ENCODE measurements around the gene ARHGEF28.

Gene ARHGEF28

DNA sequence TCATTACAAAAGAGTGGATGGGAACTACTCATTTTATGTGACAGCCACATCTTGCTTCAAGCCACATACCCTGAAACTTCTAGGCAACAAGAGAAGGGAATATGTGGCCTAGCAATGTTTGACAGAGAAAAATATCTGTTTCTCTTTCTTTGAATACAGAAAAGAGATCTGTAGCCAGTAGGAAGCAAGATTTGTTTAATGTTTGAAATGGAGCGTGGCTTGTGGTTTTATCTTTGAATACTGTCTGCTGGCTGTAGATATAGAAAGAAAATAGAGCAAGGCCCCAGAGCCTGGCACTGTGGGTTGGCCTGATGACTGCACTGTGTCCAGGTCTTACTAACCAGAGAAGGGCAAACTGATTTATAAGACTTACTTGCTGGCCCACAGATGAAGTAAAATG lies 133.8 kb downstream of the ARHGEF28 start:
- no peaks in the 10 kb centered on the region for H3K27me3 ChIP-seq (ENCODE audit: control insufficient read depth, insufficient read depth, low read length)

DNA sequence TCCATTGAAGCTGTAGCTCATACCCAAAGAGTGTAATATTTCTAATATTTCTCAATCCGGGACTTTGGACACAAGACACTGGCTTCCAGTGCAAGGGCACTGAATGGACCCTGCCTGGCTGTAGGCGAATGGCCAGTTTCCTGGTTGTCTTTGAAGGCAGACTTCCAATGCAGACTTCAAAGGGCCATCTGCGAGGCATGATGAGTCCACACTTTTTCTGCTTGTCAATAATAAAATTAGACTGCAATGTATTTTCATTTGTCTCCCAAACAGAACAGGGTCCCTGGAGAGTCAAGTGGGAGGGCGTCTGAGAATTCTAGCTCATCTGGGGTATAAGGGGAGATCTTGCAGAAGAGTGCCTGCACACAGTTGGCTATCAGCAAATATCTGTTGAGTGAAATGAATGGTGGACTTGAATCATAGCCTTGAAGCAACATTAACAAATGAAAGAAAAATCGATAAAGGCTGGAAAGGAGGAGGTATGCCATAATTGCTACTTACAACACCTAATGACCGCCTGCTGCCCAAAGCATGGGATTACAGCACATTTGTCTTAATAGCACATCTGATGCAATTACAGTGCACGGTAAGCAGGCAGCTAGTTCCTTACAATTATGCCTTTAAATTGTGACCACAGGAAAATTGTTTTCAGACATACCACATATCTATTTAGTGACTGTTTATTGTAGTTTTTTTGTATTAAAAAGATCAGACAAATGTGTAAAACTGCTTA lies 137.5 kb downstream of the ARHGEF28 start:
- Histone ChIP-seq H3K27ac (ENCODE audit: low read depth, low read length) (no peak overlapping the region), H3K36me3 (ENCODE audit: control insufficient read depth, insufficient read depth, low read length) (no peaks in the 10 kb centered on the region), H3K9ac (ENCODE audit: low read length) (no peak overlapping the region)

More for the DNA sequence above, 133.8 kb downstream of the ARHGEF28 start:
- Histone ChIP-seq H3K9ac (ENCODE audit: low read length) (no peak overlapping the region), H3K9me3 (ENCODE audit: control insufficient read depth, insufficient read depth, low read depth, low read length) (no peaks in the 10 kb centered on the region), H3K4me3 (ENCODE audit: low read depth, low read length) (no peak overlapping the region), H3K36me3 (ENCODE audit: control insufficient read depth, insufficient read depth, low read length) (no peaks in the 10 kb centered on the region), H3K27ac (ENCODE audit: low read depth, low read length) (no peak overlapping the region), H3K4me1 (ENCODE audit: control insufficient read depth, insufficient read depth, low read length) (no peaks in the 10 kb centered on the region)

DNA sequence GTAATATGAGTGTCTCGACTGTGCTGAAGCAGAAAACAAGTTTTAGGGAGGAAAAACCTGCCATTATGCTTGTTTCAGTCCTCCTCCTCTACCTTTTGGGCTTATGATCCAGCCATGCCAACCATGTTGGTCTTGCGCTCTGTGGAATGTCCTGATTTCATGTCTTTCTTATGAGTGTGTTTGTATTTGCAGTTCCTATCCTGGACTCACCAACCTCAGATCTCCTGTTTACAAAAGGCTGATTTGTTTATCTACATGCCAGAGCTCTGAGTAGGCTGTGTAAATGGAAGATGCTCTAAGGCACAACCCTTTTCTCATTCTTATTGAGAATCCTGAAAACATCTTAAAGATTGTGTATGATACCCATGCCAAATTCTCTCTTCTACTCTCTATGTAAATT lies 138.6 kb downstream of the ARHGEF28 start:
- Histone ChIP-seq H3K27ac (ENCODE audit: low read depth, low read length) (no peak overlapping the region), H3K36me3 (ENCODE audit: control insufficient read depth, insufficient read depth, low read length) (no peaks in the 10 kb centered on the region), H3K4me1 (ENCODE audit: control insufficient read depth, insufficient read depth, low read length) (no peaks in the 10 kb centered on the region), H3K9me3 (ENCODE audit: control insufficient read depth, insufficient read depth, low read depth, low read length) (peaks cover 22% of the 10 kb centered on the region), H3K27me3 (ENCODE audit: control insufficient read depth, insufficient read depth, low read length) (no peaks in the 10 kb centered on the region), H3K9ac (ENCODE audit: low read length) (no peak overlapping the region), H3K4me3 (ENCODE audit: low read depth, low read length) (no peak overlapping the region)

More for the DNA sequence above, 137.5 kb downstream of the ARHGEF28 start:
- Histone ChIP-seq H3K9me3 (ENCODE audit: control insufficient read depth, insufficient read depth, low read depth, low read length) (peaks cover 16% of the 10 kb centered on the region), H3K27me3 (ENCODE audit: control insufficient read depth, insufficient read depth, low read length) (no peaks in the 10 kb centered on the region), H3K4me3 (ENCODE audit: low read depth, low read length) (no peak overlapping the region), H3K4me1 (ENCODE audit: control insufficient read depth, insufficient read depth, low read length) (no peaks in the 10 kb centered on the region)

DNA sequence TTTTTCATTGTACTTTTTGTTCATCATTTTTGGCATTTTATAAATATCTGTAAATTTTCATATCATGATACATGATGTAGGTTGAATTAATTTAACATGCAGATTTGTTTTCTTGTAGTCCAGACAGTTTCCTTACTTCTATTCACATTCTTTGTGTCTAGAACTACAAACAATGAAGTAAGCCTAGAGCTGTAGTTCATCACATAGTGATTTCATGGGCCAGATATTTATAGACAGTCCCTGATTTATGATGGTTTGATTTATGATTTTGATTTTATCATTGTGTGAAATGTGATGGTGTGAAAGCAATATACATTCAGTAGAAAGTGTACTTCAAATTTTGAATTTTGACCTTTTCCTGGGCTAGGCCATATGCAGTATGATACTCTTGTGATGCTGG lies 139.0 kb downstream of the ARHGEF28 start:
- H3K4me3 ChIP-seq (ENCODE audit: low read depth, low read length), result no peak overlapping the region
- no peaks in the 10 kb centered on the region for H3K27me3 ChIP-seq (ENCODE audit: control insufficient read depth, insufficient read depth, low read length)
- no peak overlapping the region for H3K27ac ChIP-seq (ENCODE audit: low read depth, low read length)
- no peaks in the 10 kb centered on the region for H3K36me3 ChIP-seq (ENCODE audit: control insufficient read depth, insufficient read depth, low read length)
- no peaks in the 10 kb centered on the region for H3K4me1 ChIP-seq (ENCODE audit: control insufficient read depth, insufficient read depth, low read length)
- no peak overlapping the region for H3K9ac ChIP-seq (ENCODE audit: low read length)
- H3K9me3 ChIP-seq (ENCODE audit: control insufficient read depth, insufficient read depth, low read depth, low read length), result peaks cover 22% of the 10 kb centered on the region

DNA sequence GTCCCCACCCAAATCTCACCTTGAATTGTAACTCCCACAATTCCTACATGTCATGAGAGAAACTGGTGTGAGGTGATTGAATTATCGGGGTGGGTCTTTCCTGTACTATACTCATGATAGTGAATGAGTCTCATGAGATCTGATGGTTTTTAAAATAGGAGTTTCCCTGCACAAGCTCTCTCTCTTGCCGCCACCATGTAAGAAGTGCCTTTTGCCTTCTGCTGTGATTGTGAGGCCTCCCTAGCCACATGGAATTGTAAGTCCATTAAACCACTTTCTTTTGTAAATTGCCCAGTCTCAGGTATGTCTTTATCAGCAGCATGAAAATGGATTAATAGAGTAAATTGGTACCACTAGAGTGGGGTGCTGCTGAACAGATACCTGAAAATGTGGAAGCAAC lies 140.9 kb downstream of the ARHGEF28 start:
- H3K36me3 ChIP-seq (ENCODE audit: control insufficient read depth, insufficient read depth, low read length), result no peaks in the 10 kb centered on the region
- H3K4me3 ChIP-seq (ENCODE audit: low read depth, low read length), result no peak overlapping the region
- no peaks in the 10 kb centered on the region for H3K27me3 ChIP-seq (ENCODE audit: control insufficient read depth, insufficient read depth, low read length)
- H3K9me3 ChIP-seq (ENCODE audit: control insufficient read depth, insufficient read depth, low read depth, low read length), result peaks cover 22% of the 10 kb centered on the region
- no peak overlapping the region for H3K9ac ChIP-seq (ENCODE audit: low read length)
- no peak overlapping the region for H3K27ac ChIP-seq (ENCODE audit: low read depth, low read length)
- no peaks in the 10 kb centered on the region for H3K4me1 ChIP-seq (ENCODE audit: control insufficient read depth, insufficient read depth, low read length)

DNA sequence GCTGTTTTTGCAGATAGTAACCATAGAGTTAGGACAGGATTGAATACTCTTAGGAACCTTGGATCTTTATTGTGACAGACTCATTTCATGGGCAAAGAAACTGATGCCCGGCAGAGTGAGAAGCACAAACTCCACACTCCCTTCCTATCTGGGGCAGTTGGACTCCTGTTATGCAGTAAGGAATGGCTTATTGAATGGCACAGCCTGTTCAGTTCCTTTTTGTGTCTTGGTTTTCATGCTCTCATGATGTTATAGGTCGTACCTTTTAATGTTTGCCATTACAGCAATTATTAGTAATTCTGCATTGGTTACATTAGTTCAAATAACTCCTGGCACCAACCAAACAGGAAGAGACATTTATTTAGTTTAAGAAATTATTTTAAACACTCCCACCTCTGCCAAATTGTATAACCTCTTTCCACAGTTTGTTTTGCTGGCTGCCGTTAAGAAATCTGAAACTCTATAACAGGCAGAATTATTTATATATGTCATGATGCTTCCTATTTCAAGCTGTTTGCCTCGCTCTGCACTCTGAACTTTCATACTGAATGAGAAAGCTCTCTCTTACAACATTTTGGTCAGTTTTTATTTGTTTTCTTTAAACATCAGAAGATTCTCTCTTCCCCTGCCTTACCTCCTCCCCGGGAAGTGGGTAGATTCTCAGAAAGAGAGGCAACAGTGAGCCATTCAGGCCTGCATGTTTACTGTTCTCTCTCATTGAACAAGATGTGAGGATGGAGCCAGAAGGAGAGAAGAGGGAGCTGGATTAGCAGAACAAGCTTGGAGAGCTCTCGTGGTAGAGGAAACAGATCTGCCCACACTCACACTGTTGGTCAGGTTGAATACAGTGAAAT lies 144.4 kb downstream of the ARHGEF28 start:
- Histone ChIP-seq H3K9ac (ENCODE audit: low read length) (no peak overlapping the region), H3K9me3 (ENCODE audit: control insufficient read depth, insufficient read depth, low read depth, low read length) (peaks cover 19% of the 10 kb centered on the region), H3K27ac (ENCODE audit: low read depth, low read length) (no peak overlapping the region), H3K27me3 (ENCODE audit: control insufficient read depth, insufficient read depth, low read length) (no peaks in the 10 kb centered on the region), H3K4me3 (ENCODE audit: low read depth, low read length) (no peak overlapping the region), H3K4me1 (ENCODE audit: control insufficient read depth, insufficient read depth, low read length) (no peaks in the 10 kb centered on the region), H3K36me3 (ENCODE audit: control insufficient read depth, insufficient read depth, low read length) (no peaks in the 10 kb centered on the region)

DNA sequence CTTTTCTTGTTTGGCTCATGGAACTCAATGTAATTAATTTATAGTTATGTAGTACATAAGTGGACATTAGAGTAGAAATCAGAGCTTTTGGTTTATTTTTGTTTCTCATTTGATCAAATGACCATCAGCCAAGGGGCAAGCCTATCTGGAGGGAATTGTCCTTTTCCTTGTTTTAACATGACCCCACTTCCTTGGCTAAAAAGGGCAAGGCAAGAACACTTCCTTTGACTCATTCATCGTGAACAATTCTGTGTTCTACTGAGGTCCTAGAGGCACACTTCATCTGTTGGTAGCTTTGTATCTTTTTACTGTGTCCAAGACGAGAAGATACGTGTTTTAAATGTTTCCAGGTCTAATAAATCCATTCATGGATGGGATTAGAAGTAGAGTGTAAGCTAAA lies 148.9 kb downstream of the ARHGEF28 start:
- Histone ChIP-seq H3K9me3 (ENCODE audit: control insufficient read depth, insufficient read depth, low read depth, low read length) (no peaks in the 10 kb centered on the region), H3K4me3 (ENCODE audit: low read depth, low read length) (no peak overlapping the region), H3K9ac (ENCODE audit: low read length) (no peak overlapping the region), H3K27ac (ENCODE audit: low read depth, low read length) (no peak overlapping the region), H3K27me3 (ENCODE audit: control insufficient read depth, insufficient read depth, low read length) (no peaks in the 10 kb centered on the region), H3K36me3 (ENCODE audit: control insufficient read depth, insufficient read depth, low read length) (no peaks in the 10 kb centered on the region), H3K4me1 (ENCODE audit: control insufficient read depth, insufficient read depth, low read length) (no peaks in the 10 kb centered on the region)

DNA sequence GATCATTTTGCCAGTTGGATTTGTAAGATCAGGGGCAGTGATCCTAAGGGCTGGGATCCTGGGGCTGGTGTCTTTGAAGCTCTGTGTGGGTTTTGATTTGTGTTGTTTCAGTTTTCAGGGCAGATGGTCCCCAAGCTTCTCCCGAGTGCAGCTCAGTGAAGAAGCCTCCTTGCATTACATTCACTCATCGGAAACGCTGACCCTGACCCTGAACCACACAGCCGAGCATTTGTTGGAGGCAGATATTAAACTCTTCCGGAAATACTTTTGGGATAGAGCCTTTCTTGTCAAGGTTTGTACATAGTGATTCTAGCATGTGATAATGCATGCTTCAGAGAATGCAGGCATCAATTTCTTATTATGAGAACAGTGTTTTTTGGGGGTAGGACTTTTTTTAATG lies 150.4 kb downstream of the ARHGEF28 start:
- H3K27me3 ChIP-seq (ENCODE audit: control insufficient read depth, insufficient read depth, low read length), result no peaks in the 10 kb centered on the region
- no peak overlapping the region for H3K4me3 ChIP-seq (ENCODE audit: low read depth, low read length)
- H3K9me3 ChIP-seq (ENCODE audit: control insufficient read depth, insufficient read depth, low read depth, low read length), result no peaks in the 10 kb centered on the region
- H3K36me3 ChIP-seq (ENCODE audit: control insufficient read depth, insufficient read depth, low read length), result no peaks in the 10 kb centered on the region
- H3K27ac ChIP-seq (ENCODE audit: low read depth, low read length), result no peak overlapping the region
- no peaks in the 10 kb centered on the region for H3K4me1 ChIP-seq (ENCODE audit: control insufficient read depth, insufficient read depth, low read length)
- no peak overlapping the region for H3K9ac ChIP-seq (ENCODE audit: low read length)

DNA sequence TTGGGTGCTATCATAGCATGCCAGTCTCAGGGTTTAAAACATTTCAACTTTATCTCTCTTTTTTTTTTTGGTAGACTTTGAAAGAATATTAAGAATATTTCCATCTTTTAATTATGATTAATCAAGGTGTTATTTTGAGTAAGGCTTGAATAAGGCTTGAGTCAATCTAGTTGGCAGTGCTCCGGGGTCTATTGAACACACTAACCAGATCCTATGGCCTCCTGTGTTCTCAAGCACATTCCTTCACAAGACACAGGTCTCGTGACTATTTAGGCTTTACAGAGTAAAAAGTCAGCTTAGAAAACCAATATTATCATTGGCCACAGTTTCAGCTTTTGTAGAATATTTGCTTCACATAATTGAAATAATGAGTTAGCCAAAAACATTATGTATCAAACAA lies 151.2 kb downstream of the ARHGEF28 start:
- no peaks in the 10 kb centered on the region for H3K27me3 ChIP-seq (ENCODE audit: control insufficient read depth, insufficient read depth, low read length)

DNA sequence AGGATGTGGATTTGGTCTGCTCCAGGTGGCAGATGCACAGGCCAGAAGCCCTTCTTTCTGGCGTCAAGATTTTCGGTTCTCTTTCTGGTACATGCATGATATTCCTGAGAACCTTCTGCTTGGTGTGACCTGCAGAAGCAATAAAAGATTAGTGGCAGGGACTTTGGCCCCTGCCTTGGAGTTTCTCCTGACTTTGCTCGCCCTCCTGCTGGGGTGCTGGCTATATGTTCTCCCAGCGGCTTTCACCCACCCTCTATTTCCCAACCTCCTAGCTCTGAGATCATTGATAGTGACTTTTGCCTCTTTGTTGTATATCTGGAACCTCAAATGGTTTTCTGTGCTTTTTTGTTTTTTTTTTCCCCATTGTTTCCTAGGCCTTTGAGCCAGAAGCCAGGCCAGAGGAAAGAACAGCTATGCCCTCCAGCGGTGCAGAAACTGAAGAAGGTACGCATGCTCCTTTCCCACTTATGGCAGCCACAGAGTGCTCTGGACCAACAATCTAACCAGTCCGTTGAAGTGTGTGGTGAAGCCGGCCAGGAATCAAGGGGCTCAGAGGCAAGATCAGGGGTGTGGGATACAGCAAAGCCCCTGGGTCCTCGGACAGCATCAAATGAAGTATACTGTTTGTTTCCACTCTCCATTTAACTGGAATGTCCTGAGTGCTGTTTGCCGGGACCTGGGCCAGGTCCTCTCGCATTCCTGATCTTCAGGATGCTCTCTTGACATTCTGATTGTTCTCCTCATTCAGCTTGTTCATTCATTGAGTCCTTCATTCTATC lies 154.5 kb downstream of the ARHGEF28 start:
- H3K27ac ChIP-seq (ENCODE audit: low read depth, low read length), result no peak overlapping the region
- H3K9ac ChIP-seq (ENCODE audit: low read length), result no peak overlapping the region
- no peak overlapping the region for H3K4me3 ChIP-seq (ENCODE audit: low read depth, low read length)
- no peaks in the 10 kb centered on the region for H3K36me3 ChIP-seq (ENCODE audit: control insufficient read depth, insufficient read depth, low read length)
- no peaks in the 10 kb centered on the region for H3K9me3 ChIP-seq (ENCODE audit: control insufficient read depth, insufficient read depth, low read depth, low read length)
- no peaks in the 10 kb centered on the region for H3K4me1 ChIP-seq (ENCODE audit: control insufficient read depth, insufficient read depth, low read length)
- H3K27me3 ChIP-seq (ENCODE audit: control insufficient read depth, insufficient read depth, low read length), result no peaks in the 10 kb centered on the region

More for the DNA sequence above, 151.2 kb downstream of the ARHGEF28 start:
- H3K4me3 ChIP-seq (ENCODE audit: low read depth, low read length), result no peak overlapping the region
- H3K9ac ChIP-seq (ENCODE audit: low read length), result no peak overlapping the region
- no peaks in the 10 kb centered on the region for H3K9me3 ChIP-seq (ENCODE audit: control insufficient read depth, insufficient read depth, low read depth, low read length)
- H3K4me1 ChIP-seq (ENCODE audit: control insufficient read depth, insufficient read depth, low read length), result no peaks in the 10 kb centered on the region
- H3K36me3 ChIP-seq (ENCODE audit: control insufficient read depth, insufficient read depth, low read length), result no peaks in the 10 kb centered on the region
- no peak overlapping the region for H3K27ac ChIP-seq (ENCODE audit: low read depth, low read length)
